GM18505 (cell line): Measurements from ENCODE around the gene GRM4.

Experiments used
- ATAC-seq: cut with Tn5 transposase; IDR thresholded peaks from one replicate; pipeline ENCODE4 v1.9.1; 2021; ENCODE audit not compliant: unreplicated experiment
- POLR2A ChIP-seq: IDR thresholded peaks from 4 replicates; pipeline ENCODE4 v1.6.1; 2011; ENCODE audit warnings: borderline replicate concordance; ENCODE audit not compliant: insufficient read depth, insufficient read length; ENCODE audit errors: extremely low read depth

The GRM4 gene

GRCh38 chr6:34174846-34175399 lies 29.0 kb upstream of the GRM4 start:
- no peak for ATAC-seq
- no peak for TF ChIP-seq POLR2A

- no peak for TF ChIP-seq POLR2A
- ATAC-seq, result no peak
These were observed 27.3 kb upstream of the GRM4 start for GRCh38 chr6:34172961-34173775.

DNA sequence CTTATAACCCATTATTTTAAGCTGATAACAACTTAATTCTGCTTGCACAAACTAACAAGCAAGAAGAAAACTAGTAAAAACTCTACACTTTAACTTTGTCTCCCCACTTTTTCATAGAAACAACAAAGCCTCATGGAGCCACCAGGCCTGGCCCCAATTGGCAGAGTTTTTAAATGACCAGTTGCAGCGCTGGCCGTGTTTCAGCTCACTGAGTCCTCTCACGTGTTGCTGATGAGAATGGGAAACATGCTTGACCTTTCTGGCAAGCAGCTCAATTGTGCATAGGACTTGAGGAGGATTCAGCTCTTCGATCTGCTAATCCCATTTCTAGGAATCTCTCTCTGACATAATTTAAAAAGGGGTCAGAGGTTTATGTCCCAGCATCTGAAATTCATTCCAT lies 24.5 kb upstream of the GRM4 start:
- ATAC-seq, result no peak
- no peak for TF ChIP-seq POLR2A

GRCh38 chr6:34169897-34170296 lies 24.0 kb upstream of the GRM4 start:
- no peak for TF ChIP-seq POLR2A
- no peak for ATAC-seq

DNA sequence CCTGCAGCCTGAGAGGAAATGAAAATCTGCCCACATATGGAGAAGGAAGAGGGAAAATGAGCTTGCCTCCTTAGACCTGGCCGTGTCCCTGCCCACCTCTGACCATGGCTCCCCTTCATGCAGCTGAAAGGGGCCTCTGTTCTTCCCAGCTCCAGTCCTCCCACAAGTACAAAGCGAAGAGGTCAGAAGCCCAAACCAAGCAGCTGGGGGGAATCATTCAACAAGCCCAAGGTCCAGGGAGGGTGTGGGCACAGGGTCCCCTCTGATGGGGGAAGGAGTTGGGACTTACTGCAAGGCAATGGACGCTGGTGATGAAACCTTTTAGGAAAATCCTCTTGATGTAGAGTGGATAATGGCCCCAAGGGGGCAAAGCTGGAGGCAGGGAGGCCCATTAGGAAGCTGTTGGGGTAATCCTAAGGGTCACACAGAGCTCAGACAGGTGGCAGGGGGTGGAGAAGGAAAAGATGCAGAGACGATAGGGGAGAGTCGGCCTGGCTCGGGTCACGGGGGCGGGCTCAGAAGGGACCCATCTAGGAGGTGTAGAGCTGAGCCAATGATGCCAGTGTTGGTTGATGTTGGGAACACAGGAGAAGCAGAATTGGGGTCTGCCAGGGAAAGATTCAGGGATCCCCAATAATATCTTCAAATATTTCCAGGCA lies 16.1 kb upstream of the GRM4 start:
- no peak for ATAC-seq
- TF ChIP-seq POLR2A, result no peak

GRCh38 chr6:34159844-34160243 lies 14.0 kb upstream of the GRM4 start:
- no peak for TF ChIP-seq POLR2A
- no peak for ATAC-seq

DNA sequence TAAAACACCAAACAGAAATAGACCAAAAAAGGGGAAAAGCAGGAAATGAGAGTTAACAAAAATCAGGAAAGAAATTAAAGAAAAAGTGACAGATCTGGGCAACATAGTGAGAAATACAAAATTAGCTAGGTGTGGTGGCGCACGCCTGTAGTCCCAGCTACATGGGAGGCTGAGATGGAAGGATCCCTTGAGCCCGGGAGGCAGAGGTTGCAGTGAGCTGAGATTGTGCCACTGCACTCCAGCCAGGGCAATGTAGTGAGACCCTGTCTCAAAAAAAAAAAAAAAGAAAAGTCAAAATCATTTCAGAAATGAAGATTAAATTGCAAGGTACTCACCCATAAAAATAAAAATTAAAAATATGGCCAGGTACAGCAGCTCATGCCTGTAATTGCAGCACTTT lies 13.0 kb upstream of the GRM4 start:
- ATAC-seq, result no peak
- no peak for TF ChIP-seq POLR2A

GRCh38 chr6:34157851-34158250 lies 12.0 kb upstream of the GRM4 start:
- no peak for ATAC-seq
- no peak for TF ChIP-seq POLR2A

- no peak for ATAC-seq
- TF ChIP-seq POLR2A, result no peak
These were observed 11.4 kb upstream of the GRM4 start for GRCh38 chr6:34157236-34157830.

DNA sequence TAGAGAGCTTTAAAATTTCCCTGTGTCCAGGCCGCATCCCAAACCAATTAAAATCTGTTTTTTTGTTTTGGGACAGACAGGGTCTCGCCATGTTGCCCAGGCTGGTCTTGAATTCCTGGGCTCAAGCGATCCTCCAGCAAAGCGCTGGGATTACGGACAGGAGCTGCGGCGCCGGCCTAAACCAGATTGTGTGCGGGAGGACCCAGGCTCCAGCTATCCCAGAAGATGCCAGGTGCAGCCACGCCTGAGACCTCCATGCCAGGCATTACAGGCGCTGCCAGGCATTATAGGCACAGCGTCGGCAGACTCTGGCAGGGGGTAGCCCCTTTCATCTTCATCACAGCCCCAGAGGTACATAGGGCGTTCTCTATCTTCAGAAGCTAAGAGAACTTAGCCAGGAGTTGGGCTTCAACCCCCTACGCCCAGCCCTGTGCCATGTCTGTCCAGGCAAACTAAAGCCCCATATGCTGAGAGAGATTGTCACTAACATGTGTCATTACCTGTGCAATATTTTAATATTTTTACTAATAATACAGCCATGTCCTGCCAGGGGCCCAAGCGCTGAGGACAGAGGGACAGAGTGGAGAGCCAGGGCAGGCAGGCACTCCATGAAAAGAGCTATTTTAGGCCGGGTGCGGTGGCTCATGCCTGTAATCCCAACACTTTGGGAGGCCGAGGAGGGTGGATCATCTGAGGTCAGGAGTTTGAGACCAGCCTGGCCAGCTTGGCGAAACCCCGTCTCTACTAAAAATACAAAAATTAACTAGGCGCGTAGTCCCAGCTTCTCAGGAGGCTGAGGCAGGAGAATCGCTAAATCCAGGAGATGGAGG lies 9.8 kb upstream of the GRM4 start:
- ATAC-seq, result no peak
- TF ChIP-seq POLR2A, result no peak

- TF ChIP-seq POLR2A, result no peak
- no peak for ATAC-seq
These were observed 9.0 kb upstream of the GRM4 start for GRCh38 chr6:34154668-34155447.

GRCh38 chr6:34152806-34153520 lies 7.1 kb upstream of the GRM4 start:
- no peak for TF ChIP-seq POLR2A
- ATAC-seq, result no peak
